ENCODE results near the gene HMGN3.

DNA sequence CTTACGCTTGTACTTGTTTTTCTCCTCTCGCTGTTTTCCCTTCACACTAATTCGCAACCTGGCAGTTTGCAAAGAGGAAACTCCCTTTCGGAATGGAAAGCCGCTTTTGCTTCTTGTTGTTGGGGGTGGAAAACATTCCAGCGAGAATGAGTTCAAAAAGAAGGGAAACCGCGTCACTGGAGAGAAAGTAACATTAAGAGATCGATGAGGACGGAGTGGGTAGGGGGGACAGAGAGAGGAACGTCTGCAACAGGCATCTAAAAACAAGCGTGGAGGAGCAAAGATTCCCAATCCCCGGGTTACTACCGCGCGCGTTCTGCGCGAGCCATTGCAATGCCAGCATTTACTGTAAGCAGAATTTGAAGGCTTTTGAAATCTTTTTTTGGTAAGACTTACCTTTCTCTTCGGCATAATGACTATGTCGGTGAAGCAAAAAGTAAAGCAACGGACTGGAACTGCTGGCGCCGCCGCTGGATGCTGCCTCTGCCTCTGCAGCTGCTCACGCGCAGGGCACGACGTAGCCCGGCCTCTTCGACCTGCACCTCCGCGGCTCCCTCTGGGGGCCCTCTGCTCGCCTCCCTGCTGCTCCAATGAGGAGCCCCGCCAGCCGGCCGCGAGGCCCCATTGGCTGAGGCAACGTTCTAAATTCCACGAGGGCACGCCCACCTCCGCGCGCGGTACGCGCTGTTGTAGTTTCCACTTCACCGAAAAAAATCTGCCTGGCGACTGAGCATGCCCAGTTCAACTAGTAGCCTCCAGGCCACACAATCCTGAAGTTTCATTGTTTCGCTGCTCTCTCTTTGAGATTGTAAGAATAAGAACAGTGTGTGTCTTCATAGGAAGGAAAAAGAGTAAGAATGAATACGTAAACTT, at the start of gene HMGN3:
- TF ChIP-seq, protein P1, sequence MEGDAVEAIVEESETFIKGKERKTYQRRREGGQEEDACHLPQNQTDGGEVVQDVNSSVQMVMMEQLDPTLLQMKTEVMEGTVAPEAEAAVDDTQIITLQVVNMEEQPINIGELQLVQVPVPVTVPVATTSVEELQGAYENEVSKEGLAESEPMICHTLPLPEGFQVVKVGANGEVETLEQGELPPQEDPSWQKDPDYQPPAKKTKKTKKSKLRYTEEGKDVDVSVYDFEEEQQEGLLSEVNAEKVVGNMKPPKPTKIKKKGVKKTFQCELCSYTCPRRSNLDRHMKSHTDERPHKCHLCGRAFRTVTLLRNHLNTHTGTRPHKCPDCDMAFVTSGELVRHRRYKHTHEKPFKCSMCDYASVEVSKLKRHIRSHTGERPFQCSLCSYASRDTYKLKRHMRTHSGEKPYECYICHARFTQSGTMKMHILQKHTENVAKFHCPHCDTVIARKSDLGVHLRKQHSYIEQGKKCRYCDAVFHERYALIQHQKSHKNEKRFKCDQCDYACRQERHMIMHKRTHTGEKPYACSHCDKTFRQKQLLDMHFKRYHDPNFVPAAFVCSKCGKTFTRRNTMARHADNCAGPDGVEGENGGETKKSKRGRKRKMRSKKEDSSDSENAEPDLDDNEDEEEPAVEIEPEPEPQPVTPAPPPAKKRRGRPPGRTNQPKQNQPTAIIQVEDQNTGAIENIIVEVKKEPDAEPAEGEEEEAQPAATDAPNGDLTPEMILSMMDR (IDR thresholded peaks at IDR 0.05) = no peak
- TF ChIP-seq TAF1 (IDR thresholded peaks at IDR 0.05; ENCODE audit: borderline replicate concordance, low read depth, low read length) (peak; percentile 56; the same call in 1 of the 2 replicates), EP300 (IDR thresholded peaks at IDR 0.05; ENCODE audit: borderline replicate concordance in 1 of 2, low read depth in 1 of 2, low read length in 1 of 2) (0 out of 4 replicates have a peak, but pooled peaks of 1 of the 2 experiments have one; percentile 16)
